Fibroblast of skin of right quadriceps (primary cell): ENCODE measurements around the gene TOP2B.

ENCODE experiments used
- DNase-seq: peaks from one replicate; pipeline ENCODE4 v3.0.0-alpha.2; 2013

The TOP2B gene

GRCh38 chr3:25674670-25675069 is 10.0 kb upstream of the TOP2B start:
- no peak for DNase-seq

- no peak for DNase-seq
Measured at GRCh38 chr3:25673738-25674298, 9.1 kb upstream of the TOP2B start.

- DNase-seq: no peak
Measured at GRCh38 chr3:25665315-25666280, 891 bp upstream of the TOP2B start.

GRCh38 chr3:25663869-25664811 is 567 bp downstream of the TOP2B start:
- peak; percentile 38 for DNase-seq

- DNase-seq: no peak
Measured at GRCh38 chr3:25663347-25663868, 1.3 kb downstream of the TOP2B start.

- DNase-seq: no peak
Measured at GRCh38 chr3:25662736-25663320, 1.9 kb downstream of the TOP2B start.

GRCh38 chr3:25661694-25662437 is 2.8 kb downstream of the TOP2B start:
- peak; percentile 8 for DNase-seq

GRCh38 chr3:25658836-25659235 is 5.9 kb downstream of the TOP2B start:
- no peak for DNase-seq

GRCh38 chr3:25657293-25657692 is 7.4 kb downstream of the TOP2B start:
- DNase-seq: no peak

- DNase-seq: no peak
Measured at GRCh38 chr3:25655659-25656058, 9.0 kb downstream of the TOP2B start.

- DNase-seq: no peak
Measured at GRCh38 chr3:25654576-25654975, 10.1 kb downstream of the TOP2B start.

GRCh38 chr3:25653322-25653721 is 11.4 kb downstream of the TOP2B start:
- DNase-seq: no peak

GRCh38 chr3:25652921-25653320 is 11.8 kb downstream of the TOP2B start:
- DNase-seq: no peak

GRCh38 chr3:25648925-25649830 is 15.5 kb downstream of the TOP2B start:
- DNase-seq: no peak

GRCh38 chr3:25648107-25648535 is 16.6 kb downstream of the TOP2B start:
- DNase-seq: peak; percentile 74

- DNase-seq: no peak
Measured at GRCh38 chr3:25635038-25635437, 29.7 kb downstream of the TOP2B start.

GRCh38 chr3:25633919-25634318 is 30.8 kb downstream of the TOP2B start:
- DNase-seq: no peak

GRCh38 chr3:25631989-25632388 is 32.7 kb downstream of the TOP2B start:
- DNase-seq: no peak

GRCh38 chr3:25621087-25621486 is 43.6 kb downstream of the TOP2B start:
- no peak for DNase-seq

- DNase-seq: no peak
Measured at GRCh38 chr3:25620493-25620892, 44.2 kb downstream of the TOP2B start.

GRCh38 chr3:25619382-25619781 is 45.3 kb downstream of the TOP2B start:
- DNase-seq: no peak
